ENCODE measurements around the gene MRPL33.

The MRPL33 gene

DNA sequence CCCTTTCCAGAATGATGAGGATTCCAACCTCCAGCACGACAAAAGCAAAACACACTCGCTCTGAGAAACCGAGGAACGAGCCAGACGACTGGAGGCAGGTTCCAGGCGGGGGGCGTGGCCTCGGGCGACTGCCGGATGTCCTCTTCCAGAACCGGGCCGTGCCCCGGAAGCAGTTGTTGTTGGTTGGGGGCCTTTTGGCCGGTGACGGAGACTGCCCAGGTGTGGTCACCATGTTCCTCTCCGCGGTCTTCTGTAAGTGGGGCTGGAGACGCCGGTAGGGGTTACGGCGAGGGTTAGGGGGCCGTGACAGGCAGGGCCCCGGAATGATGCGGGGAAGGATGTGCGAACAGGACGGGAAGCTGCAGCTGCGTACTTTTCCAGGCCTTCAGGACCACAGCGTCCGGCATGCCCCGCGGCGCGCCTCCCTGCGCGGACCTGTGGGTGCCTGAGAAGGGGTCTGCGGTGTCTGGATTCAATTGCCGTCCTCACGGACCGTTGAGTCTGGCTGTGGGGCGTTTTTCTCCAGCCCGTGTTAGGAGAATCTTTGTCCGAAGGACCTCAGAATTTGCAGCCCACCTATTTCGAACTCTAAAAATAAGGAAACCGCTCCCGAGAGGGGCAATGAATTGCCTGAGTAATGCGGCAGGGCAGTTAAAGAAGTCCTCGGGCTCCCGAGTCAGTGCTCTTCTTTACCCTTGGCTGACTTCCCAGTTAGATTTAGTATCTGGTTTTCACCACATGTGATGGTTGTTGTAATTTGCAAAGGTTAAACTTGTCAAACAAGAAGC, at the start of gene MRPL33:
Gene MRPL33, plus strand, starts transcription at position 172 of the 788 bp plus-strand sequence. Its CDS starts 59 bp downstream, at position 231.
- Histone ChIP-seq H4K20me1 (ENCODE audit: insufficient read depth) (no peaks in the 10 kb centered on the region), H3K36me3 (ENCODE audit: insufficient read depth) (no peaks in the 10 kb centered on the region; the same call in 1 of the 2 replicates)

DNA sequence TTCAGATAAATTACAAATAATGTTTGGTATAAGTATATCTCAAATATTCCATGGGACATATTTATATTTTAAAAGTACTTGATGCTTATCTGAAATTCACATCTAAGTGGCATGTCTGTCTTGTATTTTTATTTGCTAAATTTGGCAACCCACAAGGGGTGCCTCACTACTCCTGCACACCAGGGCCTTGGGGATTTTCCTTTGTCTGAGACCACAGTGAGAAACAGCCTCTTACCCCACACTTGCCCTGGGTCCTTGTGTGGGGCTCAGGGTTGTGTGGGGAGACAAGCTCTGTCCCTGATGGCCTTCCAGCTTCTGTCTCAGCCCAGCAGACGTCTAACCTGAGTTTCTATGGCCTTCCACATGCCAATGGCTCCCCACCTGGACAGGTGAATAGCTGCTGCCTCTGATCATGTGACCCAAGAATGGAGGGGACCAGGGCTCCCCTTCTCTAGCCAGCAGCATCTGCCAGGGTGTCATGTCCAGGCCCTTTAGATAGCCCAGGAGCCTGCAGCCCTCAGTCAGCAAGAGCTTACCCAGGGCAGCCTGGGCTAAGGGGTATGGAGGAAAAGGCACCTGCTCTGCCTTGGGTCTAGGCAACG, 49.5 kb upstream of the MRPL33 start:
- H3K4me1 ChIP-seq (ENCODE audit: low read depth, poor library complexity, severe bottlenecking) = peaks cover 58% of the 10 kb centered on the region
- H3K9ac ChIP-seq = no peak overlapping the region; the same call in 1 of the 2 replicates
- TF ChIP-seq, protein P1, sequence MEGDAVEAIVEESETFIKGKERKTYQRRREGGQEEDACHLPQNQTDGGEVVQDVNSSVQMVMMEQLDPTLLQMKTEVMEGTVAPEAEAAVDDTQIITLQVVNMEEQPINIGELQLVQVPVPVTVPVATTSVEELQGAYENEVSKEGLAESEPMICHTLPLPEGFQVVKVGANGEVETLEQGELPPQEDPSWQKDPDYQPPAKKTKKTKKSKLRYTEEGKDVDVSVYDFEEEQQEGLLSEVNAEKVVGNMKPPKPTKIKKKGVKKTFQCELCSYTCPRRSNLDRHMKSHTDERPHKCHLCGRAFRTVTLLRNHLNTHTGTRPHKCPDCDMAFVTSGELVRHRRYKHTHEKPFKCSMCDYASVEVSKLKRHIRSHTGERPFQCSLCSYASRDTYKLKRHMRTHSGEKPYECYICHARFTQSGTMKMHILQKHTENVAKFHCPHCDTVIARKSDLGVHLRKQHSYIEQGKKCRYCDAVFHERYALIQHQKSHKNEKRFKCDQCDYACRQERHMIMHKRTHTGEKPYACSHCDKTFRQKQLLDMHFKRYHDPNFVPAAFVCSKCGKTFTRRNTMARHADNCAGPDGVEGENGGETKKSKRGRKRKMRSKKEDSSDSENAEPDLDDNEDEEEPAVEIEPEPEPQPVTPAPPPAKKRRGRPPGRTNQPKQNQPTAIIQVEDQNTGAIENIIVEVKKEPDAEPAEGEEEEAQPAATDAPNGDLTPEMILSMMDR (conservative IDR thresholded peaks at IDR 0.05; ENCODE audit: low read depth, low read length) = no peak
- peak overlapping the region; percentile 50 for H3K27ac ChIP-seq
- peak overlapping the region; percentile 40 for H2AFZ ChIP-seq (ENCODE audit: low read depth)
- no peaks in the 10 kb centered on the region for H3K36me3 ChIP-seq (ENCODE audit: insufficient read depth)
- H3K4me2 ChIP-seq = peak overlapping the region; percentile 84
- no peaks in the 10 kb centered on the region for H3K27me3 ChIP-seq (ENCODE audit: insufficient read depth, low read depth)
- H4K20me1 ChIP-seq (ENCODE audit: insufficient read depth) = no peaks in the 10 kb centered on the region
- H3K79me2 ChIP-seq (ENCODE audit: insufficient read depth, low read depth) = no peaks in the 10 kb centered on the region
- no peak overlapping the region for H3K4me3 ChIP-seq (IDR thresholded peaks at IDR 0.05; ENCODE audit: insufficient read depth, low read depth, low read length)

More for the DNA sequence above, at the start of gene MRPL33:
- Histone ChIP-seq H3K4me1 (ENCODE audit: low read depth, poor library complexity, severe bottlenecking) (peaks cover 18% of the 10 kb centered on the region), H3K27ac (peak within 1 kb of the TSS; percentile 58), H3K4me3 (IDR thresholded peaks at IDR 0.05; ENCODE audit: insufficient read depth, low read depth, low read length) (peak within 1 kb of the TSS; percentile 79), H2AFZ (ENCODE audit: low read depth) (peak within 1 kb of the TSS; percentile 78), H3K4me2 (peak within 1 kb of the TSS; percentile 70), H3K27me3 (ENCODE audit: insufficient read depth, low read depth) (no peaks in the 10 kb centered on the region), H3K9ac (peak within 1 kb of the TSS; percentile 47), H3K79me2 (ENCODE audit: insufficient read depth, low read depth) (peaks cover 21% of the 10 kb centered on the region)
- TF ChIP-seq, protein P1 (conservative IDR thresholded peaks at IDR 0.05; ENCODE audit: low read depth, low read length) = no peak

GRCh38 chr2:27723372-27724144, 48.0 kb upstream of the MRPL33 start:
- Histone ChIP-seq H3K9ac (no peak overlapping the region), H3K36me3 (ENCODE audit: insufficient read depth) (no peaks in the 10 kb centered on the region), H3K27me3 (ENCODE audit: insufficient read depth, low read depth) (no peaks in the 10 kb centered on the region), H3K4me2 (no peak overlapping the region), H3K27ac (no peak overlapping the region), H3K4me1 (ENCODE audit: low read depth, poor library complexity, severe bottlenecking) (peaks cover 50% of the 10 kb centered on the region), H4K20me1 (ENCODE audit: insufficient read depth) (no peaks in the 10 kb centered on the region), H3K79me2 (ENCODE audit: insufficient read depth, low read depth) (no peaks in the 10 kb centered on the region), H3K4me3 (IDR thresholded peaks at IDR 0.05; ENCODE audit: insufficient read depth, low read depth, low read length) (no peak overlapping the region), H2AFZ (ENCODE audit: low read depth) (no peak overlapping the region)
- TF ChIP-seq, protein P1 (conservative IDR thresholded peaks at IDR 0.05; ENCODE audit: low read depth, low read length) = peak; percentile 90

DNA sequence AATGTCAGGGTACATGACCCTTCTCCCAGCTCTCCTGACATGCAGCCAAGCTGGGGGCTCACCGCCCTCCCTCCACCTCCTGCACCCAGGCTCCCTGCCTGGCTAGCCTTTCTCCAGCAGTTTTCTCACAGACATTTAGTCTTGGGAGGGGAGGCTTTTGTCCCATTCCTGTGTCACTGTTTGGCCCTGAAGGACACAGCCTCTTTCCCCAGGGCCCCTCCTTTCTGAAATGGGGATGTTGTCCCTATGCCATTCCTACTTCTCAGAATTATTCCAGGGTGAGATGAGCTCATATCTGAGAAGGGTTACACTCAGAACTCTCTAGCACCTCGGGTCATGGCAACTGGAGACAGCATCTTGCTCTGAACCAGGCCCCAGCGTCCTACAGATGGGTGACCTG, 47.3 kb upstream of the MRPL33 start:
- H3K4me1 ChIP-seq (ENCODE audit: low read depth, poor library complexity, severe bottlenecking) = peaks cover 44% of the 10 kb centered on the region

More for the DNA sequence above, 47.3 kb upstream of the MRPL33 start:
- H3K27me3 ChIP-seq (ENCODE audit: insufficient read depth, low read depth) = no peaks in the 10 kb centered on the region
- H3K4me3 ChIP-seq (IDR thresholded peaks at IDR 0.05; ENCODE audit: insufficient read depth, low read depth, low read length) = no peak overlapping the region
- TF ChIP-seq, protein P1 (conservative IDR thresholded peaks at IDR 0.05; ENCODE audit: low read depth, low read length) = no peak
- no peaks in the 10 kb centered on the region for H4K20me1 ChIP-seq (ENCODE audit: insufficient read depth)
- H2AFZ ChIP-seq (ENCODE audit: low read depth) = no peak overlapping the region
- H3K79me2 ChIP-seq (ENCODE audit: insufficient read depth, low read depth) = no peaks in the 10 kb centered on the region
- H3K9ac ChIP-seq = no peak overlapping the region
- no peak overlapping the region for H3K27ac ChIP-seq
- H3K4me2 ChIP-seq = no peak overlapping the region
- no peaks in the 10 kb centered on the region for H3K36me3 ChIP-seq (ENCODE audit: insufficient read depth)
